CD4-positive, alpha-beta T cell (primary cell): ENCODE results near the gene LCMT2. TPM values are rescaled to one million over a fixed set of nuclear protein-coding genes. Genes with fewer than 3 reads are reported as not detected.

Experiments used
- ATAC-seq: fragments of 200-7000 bp; cut with Tn5 transposase; one replicate; pipeline ENCODE4 v1.10.0; 2022; ENCODE audit warnings: mild to moderate bottlenecking; ENCODE audit not compliant: poor library complexity
- CTCF ChIA-PET: fragments of 350-600 bp; sonication (Branson Sonifier 250); formaldehyde crosslinking; loops from one replicate; lab custom pipeline; 2021; ENCODE audit warnings: antibody characterized with exemption, inconsistent platforms; lab: Charles Lee
- POLR2A ChIA-PET: fragments of 350-600 bp; sonication (Branson Sonifier 250); formaldehyde crosslinking; loops from one replicate; lab custom pipeline; 2021; ENCODE audit warnings: antibody characterized with exemption, inconsistent platforms; lab: Charles Lee
- DNase-seq, 14 experiments: peaks; one replicate each; pipeline ENCODE4 v3.0.0-alpha.2; 2013 to 2020; ENCODE audit warnings: mixed read lengths in 2 of 14
- H3K27ac ChIP-seq, 2 donors: one replicate each; pipeline versions ENCODE4 v1.5.1 to v1.7.0; 2013; ENCODE audit warnings: low read length in 2 of 2, low read depth in 1 of 2, mild to moderate bottlenecking in 1 of 2
- H3K27me3 ChIP-seq, 2 experiments: 1 replicate in 1 of 2; 2 replicates in 1 of 2; pipeline versions ENCODE4 v1.6.1 to v1.7.0; 2013; ENCODE audit warnings: low read length in 2 of 2, control low read depth in 1 of 2, mild to moderate bottlenecking in 1 of 2, moderate library complexity in 1 of 2; ENCODE audit not compliant: insufficient read depth in 2 of 2, control insufficient read depth in 1 of 2
- H3K36me3 ChIP-seq: one replicate; pipeline ENCODE4 v1.6.1; 2013; ENCODE audit warnings: low read length, control low read depth; ENCODE audit not compliant: insufficient read depth
- H3K4me1 ChIP-seq: one replicate; pipeline ENCODE4 v1.6.1; 2013; ENCODE audit warnings: low read length, control low read depth; ENCODE audit not compliant: insufficient read depth
- H3K4me3 ChIP-seq: one replicate; pipeline ENCODE4 v1.5.1; 2013; ENCODE audit warnings: mild to moderate bottlenecking, low read length, moderate library complexity
- H3K9me3 ChIP-seq, 2 experiments: 1 replicate in 1 of 2; 2 replicates in 1 of 2; pipeline versions ENCODE4 v1.6.1 to v1.7.0; 2013; ENCODE audit warnings: low read length in 2 of 2, mild to moderate bottlenecking in 2 of 2, control low read depth in 1 of 2, moderate library complexity in 1 of 2; ENCODE audit not compliant: control insufficient read depth in 1 of 2, insufficient read depth in 1 of 2
- H3K27ac Mint-ChIP-seq: one replicate; pipeline ENCODE4 v1.8.0; 2020; ENCODE audit warnings: mixed read lengths
- H3K27me3 Mint-ChIP-seq: one replicate; pipeline ENCODE4 v1.8.0; 2021; ENCODE audit warnings: mixed read lengths
- H3K36me3 Mint-ChIP-seq: one replicate; pipeline ENCODE4 v1.8.0; 2021; ENCODE audit warnings: low read depth, mixed read lengths
- H3K4me1 Mint-ChIP-seq: one replicate; pipeline ENCODE4 v1.8.0; 2021; ENCODE audit warnings: low read depth, mixed read lengths
- H3K4me3 Mint-ChIP-seq: one replicate; pipeline ENCODE4 v1.8.0; 2020; ENCODE audit warnings: mild to moderate bottlenecking, mixed read lengths
- H3K9me3 Mint-ChIP-seq: one replicate; pipeline ENCODE4 v1.8.0; 2020; ENCODE audit warnings: mixed read lengths
- intact Hi-C, 2 experiments: fragments of 100-400 bp; cut with DNase I in 1 of 2; cut with micrococcal nuclease in 1 of 2; formaldehyde crosslinking; loops; one replicate each; pipeline versions ENCODE4 v1.15.1 to v1.9.0; 2023 to 2025; cut with DNase I, micrococcal nuclease
- total RNA-seq, 174 experiments: library from RNA in 2 of 174; stranded (reverse) in 2 of 174; gene quantifications; one replicate each; pipeline ENCODE4 v1.2.3 and lab custom pipeline; 2021 to 2026
- TF ChIP-seq, protein P1 (sequence below): fragments of 200-600 bp; IDR thresholded peaks from one replicate; pipeline ENCODE4 v1.8.0; 2022; ENCODE audit warnings: antibody characterized with exemption, mild to moderate bottlenecking

The LCMT2 gene
- total RNA-seq, 2 experiments from 2014 or later = 5.8 to 5.9 TPM

DNA sequence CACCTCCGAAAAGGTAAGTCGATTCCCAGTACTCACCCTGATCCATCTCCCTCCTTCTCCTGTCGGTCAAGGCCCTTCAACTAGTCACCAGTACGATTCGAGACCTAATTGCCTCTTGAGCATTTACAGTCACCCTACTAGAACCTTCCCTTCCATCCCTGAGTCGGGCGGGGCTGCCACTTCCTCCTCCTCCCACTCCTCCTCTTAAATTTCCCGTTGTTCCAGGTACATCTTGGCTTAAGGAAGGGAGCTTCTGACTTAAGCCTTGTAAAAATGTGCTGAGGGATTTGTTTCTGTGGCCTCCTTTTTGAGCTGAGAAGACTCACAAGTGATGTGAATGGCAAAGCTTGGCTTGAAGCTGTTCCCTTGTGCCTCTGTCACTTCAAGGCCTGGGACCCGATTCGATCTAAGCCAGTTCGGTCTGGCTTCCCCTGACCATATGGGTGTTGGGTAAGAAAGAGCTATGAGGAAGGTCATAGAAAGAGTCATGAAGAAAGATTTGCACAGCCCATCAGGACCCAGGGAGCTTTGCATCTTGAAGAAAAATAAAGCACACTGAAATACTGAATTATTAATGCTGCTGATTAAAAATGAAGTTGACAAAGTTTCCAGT lies 28.1 kb downstream of the LCMT2 start, which contains the start of gene TGM7:
TSS of gene TGM7 (minus strand) at position 51 of the 613 bp plus-strand sequence.
- peaks cover 7 to 9% of the 10 kb centered on the region in 2 experiments for H3K27me3 ChIP-seq
- no peak within 1 kb of the TSS for H3K27ac ChIP-seq
- ChIA-PET POLR2A (no interaction called here), CTCF (no interaction called here)
- Mint-ChIP-seq H3K27ac (no peak within 1 kb of the TSS), H3K9me3 (no peaks in the 10 kb centered on the region), H3K4me3 (no peak within 1 kb of the TSS), H3K4me1 (no peaks in the 10 kb centered on the region), H3K36me3 (no peaks in the 10 kb centered on the region), H3K27me3 (peaks cover 46% of the 10 kb centered on the region)
- H3K4me1 ChIP-seq = no peaks in the 10 kb centered on the region
- H3K9me3 ChIP-seq = no peaks in the 10 kb centered on the region
- DNase-seq (no peak), ATAC-seq (no peak)
- no peak within 1 kb of the TSS for H3K4me3 ChIP-seq
- H3K36me3 ChIP-seq = no peaks in the 10 kb centered on the region
- intact Hi-C loops = no loop called here
- TF ChIP-seq, protein P1, sequence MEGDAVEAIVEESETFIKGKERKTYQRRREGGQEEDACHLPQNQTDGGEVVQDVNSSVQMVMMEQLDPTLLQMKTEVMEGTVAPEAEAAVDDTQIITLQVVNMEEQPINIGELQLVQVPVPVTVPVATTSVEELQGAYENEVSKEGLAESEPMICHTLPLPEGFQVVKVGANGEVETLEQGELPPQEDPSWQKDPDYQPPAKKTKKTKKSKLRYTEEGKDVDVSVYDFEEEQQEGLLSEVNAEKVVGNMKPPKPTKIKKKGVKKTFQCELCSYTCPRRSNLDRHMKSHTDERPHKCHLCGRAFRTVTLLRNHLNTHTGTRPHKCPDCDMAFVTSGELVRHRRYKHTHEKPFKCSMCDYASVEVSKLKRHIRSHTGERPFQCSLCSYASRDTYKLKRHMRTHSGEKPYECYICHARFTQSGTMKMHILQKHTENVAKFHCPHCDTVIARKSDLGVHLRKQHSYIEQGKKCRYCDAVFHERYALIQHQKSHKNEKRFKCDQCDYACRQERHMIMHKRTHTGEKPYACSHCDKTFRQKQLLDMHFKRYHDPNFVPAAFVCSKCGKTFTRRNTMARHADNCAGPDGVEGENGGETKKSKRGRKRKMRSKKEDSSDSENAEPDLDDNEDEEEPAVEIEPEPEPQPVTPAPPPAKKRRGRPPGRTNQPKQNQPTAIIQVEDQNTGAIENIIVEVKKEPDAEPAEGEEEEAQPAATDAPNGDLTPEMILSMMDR = no peak

DNA sequence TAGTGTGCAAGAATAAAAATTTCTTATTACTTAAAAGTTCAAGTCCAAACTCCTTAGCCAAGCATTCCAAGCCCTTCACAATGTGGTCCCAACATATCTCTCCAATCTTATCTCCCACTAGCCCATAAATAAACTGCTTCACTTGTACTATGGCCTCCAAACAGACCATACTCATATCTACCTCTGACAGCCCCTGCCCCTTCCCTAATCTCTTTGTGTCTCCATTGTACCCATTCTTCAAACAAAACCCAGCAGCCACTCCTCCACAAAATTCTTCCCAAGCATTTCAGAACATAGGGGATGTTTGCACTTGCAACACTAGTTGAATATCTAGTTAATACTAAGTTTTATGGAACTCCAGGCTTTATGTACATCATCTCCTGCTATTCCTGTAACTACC lies 30.5 kb downstream of the LCMT2 start:
- no peak for ATAC-seq

DNA sequence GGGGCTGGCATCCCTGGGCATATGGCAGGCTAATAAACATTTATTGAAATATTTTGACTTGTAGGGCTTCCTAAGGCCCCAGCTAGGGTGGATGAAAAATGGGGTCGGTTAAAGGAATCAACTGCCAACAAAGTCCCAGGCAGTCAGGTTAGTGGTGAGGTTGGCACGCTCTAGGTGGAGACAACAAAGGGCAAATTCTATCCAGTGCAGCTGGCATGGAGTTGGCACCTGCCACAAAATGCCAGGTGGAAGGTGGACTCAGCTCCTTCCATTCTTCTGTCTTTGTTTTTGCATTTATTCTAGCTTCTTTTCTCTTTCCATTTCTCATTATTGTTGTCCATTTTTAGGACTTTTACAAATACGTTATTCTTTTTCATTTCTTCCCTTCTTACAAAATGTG lies 31.0 kb downstream of the LCMT2 start:
- Mint-ChIP-seq H3K27me3 (peaks cover 42% of the 10 kb centered on the region), H3K27ac (no peak overlapping the region), H3K4me1 (no peaks in the 10 kb centered on the region), H3K36me3 (no peaks in the 10 kb centered on the region), H3K9me3 (no peaks in the 10 kb centered on the region), H3K4me3 (no peak overlapping the region)
- TF ChIP-seq, protein P1 = no peak
- intact Hi-C loops = no loop called here
- Histone ChIP-seq H3K9me3 (no peaks in the 10 kb centered on the region), H3K4me1 (no peaks in the 10 kb centered on the region), H3K27me3 (peaks cover 8 to 10% of the 10 kb centered on the region in 2 experiments), H3K27ac (no peak overlapping the region), H3K4me3 (no peak overlapping the region), H3K36me3 (no peaks in the 10 kb centered on the region)
- ATAC-seq (no peak), DNase-seq (no peak)
- CTCF ChIA-PET = no interaction called here
- POLR2A ChIA-PET = no interaction called here

More for the DNA sequence above, 30.5 kb downstream of the LCMT2 start:
- no peaks in the 10 kb centered on the region for H3K4me1 Mint-ChIP-seq
- Histone ChIP-seq H3K27me3 (peaks cover 3 to 8% of the 10 kb centered on the region in 2 experiments), H3K9me3 (no peaks in the 10 kb centered on the region), H3K27ac (no peak overlapping the region), H3K4me1 (no peaks in the 10 kb centered on the region), H3K4me3 (no peak overlapping the region), H3K36me3 (no peaks in the 10 kb centered on the region)
- H3K9me3 Mint-ChIP-seq = no peaks in the 10 kb centered on the region
- peaks cover 37% of the 10 kb centered on the region for H3K27me3 Mint-ChIP-seq
- DNase-seq = no peak
- POLR2A ChIA-PET = no interaction called here
- no peak overlapping the region for H3K27ac Mint-ChIP-seq
- intact Hi-C loops = no loop called here
- no peak overlapping the region for H3K4me3 Mint-ChIP-seq
- CTCF ChIA-PET = no interaction called here
- no peaks in the 10 kb centered on the region for H3K36me3 Mint-ChIP-seq
- TF ChIP-seq, protein P1 = no peak
